Endodermal cell (in vitro differentiated cells): ENCODE data around the gene SLC38A3. TPM values are rescaled to one million over a fixed set of nuclear protein-coding genes. Genes with fewer than 3 reads are reported as not detected.
A peak's percentile ranks its signal among the peaks of the same experiment; 100 is the strongest.

Source experiments
- DNase-seq: peaks from one replicate; pipeline ENCODE4 v3.0.0-alpha.2; 2017
- H3K27ac ChIP-seq: 2 replicates; pipeline ENCODE4 v1.5.1; 2013; ENCODE audit warnings: mild to moderate bottlenecking, low read depth, low read length, moderate library complexity
- H3K27me3 ChIP-seq: 2 replicates; pipeline ENCODE4 v1.6.1; 2013; ENCODE audit warnings: mild to moderate bottlenecking, low read length, moderate library complexity; ENCODE audit not compliant: insufficient read depth, control insufficient read depth, poor library complexity, severe bottlenecking
- H3K36me3 ChIP-seq: 2 replicates; pipeline ENCODE4 v1.7.0; 2013; ENCODE audit warnings: mild to moderate bottlenecking, low read length, moderate library complexity; ENCODE audit not compliant: control insufficient read depth, insufficient read depth
- H3K4me1 ChIP-seq: one replicate; pipeline ENCODE4 v1.7.0; 2013; ENCODE audit warnings: low read length; ENCODE audit not compliant: control insufficient read depth, insufficient read depth
- H3K4me3 ChIP-seq: 2 replicates; pipeline ENCODE4 v1.5.1; 2013; ENCODE audit warnings: mild to moderate bottlenecking, low read length, moderate library complexity
- H3K9ac ChIP-seq: 2 replicates; pipeline ENCODE4 v1.6.1; 2013; ENCODE audit warnings: mild to moderate bottlenecking, low read length, moderate library complexity; ENCODE audit not compliant: poor library complexity, severe bottlenecking; ENCODE audit errors: extremely low read depth
- H3K9me3 ChIP-seq: 2 replicates; pipeline ENCODE4 v1.6.1; 2013; ENCODE audit warnings: mild to moderate bottlenecking, low read length, moderate library complexity; ENCODE audit not compliant: control insufficient read depth
- H3K27ac Mint-ChIP-seq: 2 replicates; pipeline ENCODE4 v1.8.0; 2020; ENCODE audit warnings: mixed read lengths
- H3K27me3 Mint-ChIP-seq: 2 replicates; pipeline ENCODE4 v1.8.0; 2021; ENCODE audit warnings: mild to moderate bottlenecking, mixed read lengths; ENCODE audit not compliant: insufficient read depth
- H3K36me3 Mint-ChIP-seq: 2 replicates; pipeline ENCODE4 v1.8.0; 2020; ENCODE audit warnings: low read depth, mixed read lengths
- H3K4me1 Mint-ChIP-seq: 2 replicates; pipeline ENCODE4 v1.8.0; 2020; ENCODE audit warnings: mixed read lengths
- H3K4me3 Mint-ChIP-seq: 2 replicates; pipeline ENCODE4 v1.8.0; 2020; ENCODE audit warnings: mild to moderate bottlenecking, moderate library complexity, mixed read lengths
- H3K9me3 Mint-ChIP-seq: 2 replicates; pipeline ENCODE4 v1.8.0; 2020; ENCODE audit warnings: mild to moderate bottlenecking, mixed read lengths
- CTCF ChIP-seq: fragments of 200-600 bp; sonication (generic); conservative IDR thresholded peaks from 2 replicates; pipeline ENCODE4 v1.5.0; 2021; ENCODE audit warnings: antibody characterized with exemption, mild to moderate bottlenecking
- WGBS, 2 experiments: methylation state at CpG; one replicate each; pipeline versions ENCODE4 v1.1.5 to v1.1.7; 2013; ENCODE audit warnings: missing lambda C conversion rate in 2 of 2, mixed read lengths in 1 of 2; ENCODE audit not compliant: insufficient coverage in 1 of 2, insufficient read length in 1 of 2; 5-methylcytosine and 5-hydroxymethylcytosine counted together
- total RNA-seq, 2 donors: library from RNA; stranded (reverse); fragmentation: NEBNext Ultra II Directional in 1 of 2; extraction: Animal tissue kit (Norgen Biotek cat#: 25700) in 1 of 2; gene quantifications; 2 replicates in 1 of 2; 3 replicates in 1 of 2; pipeline ENCODE4 v1.2.1, GENCODE V29; 2021

SLC38A3 gene
- total RNA-seq, 2 donors from 2014 or later = 1.5 to 1.9 TPM

DNA sequence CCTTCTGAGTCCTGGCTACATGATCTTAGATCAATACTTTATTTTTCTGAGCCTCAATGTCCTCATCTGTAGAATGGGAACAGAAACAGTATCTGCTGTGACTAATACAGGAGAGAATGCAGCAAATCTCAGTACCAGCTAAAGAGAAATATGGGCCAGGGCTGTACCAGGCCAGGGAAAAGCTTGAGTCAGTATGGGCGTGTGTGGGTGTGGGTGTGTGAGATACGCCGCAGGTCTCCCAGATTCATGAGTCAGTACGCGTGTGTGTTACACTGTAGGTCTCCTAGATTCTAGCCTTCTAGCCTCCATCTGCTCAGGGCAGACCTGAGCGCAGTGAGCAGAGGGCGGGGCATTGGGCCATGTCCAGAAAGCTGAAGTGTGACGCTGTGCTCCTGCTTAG, 46.1 kb downstream of the SLC38A3 start:
- no peaks in the 10 kb centered on the region for H3K9me3 Mint-ChIP-seq
- no peak overlapping the region for H3K4me3 Mint-ChIP-seq
- Histone ChIP-seq H3K27ac (no peak overlapping the region), H3K4me1 (peaks cover 4% of the 10 kb centered on the region), H3K27me3 (no peaks in the 10 kb centered on the region), H3K9me3 (no peaks in the 10 kb centered on the region), H3K9ac (no peak overlapping the region), H3K36me3 (peaks cover 48% of the 10 kb centered on the region), H3K4me3 (no peak overlapping the region)
- DNase-seq = no peak
- H3K27me3 Mint-ChIP-seq = no peaks in the 10 kb centered on the region
- peaks cover 25% of the 10 kb centered on the region for H3K36me3 Mint-ChIP-seq
- peak overlapping the region; percentile 81 for H3K27ac Mint-ChIP-seq
- 97 to 98% methylated on average over 7 to 8 of the region's 8 CpGs for whole genome bisulfite sequencing, 2 experiments
- H3K4me1 Mint-ChIP-seq = peaks cover 14% of the 10 kb centered on the region
- TF ChIP-seq CTCF = no peak

DNA sequence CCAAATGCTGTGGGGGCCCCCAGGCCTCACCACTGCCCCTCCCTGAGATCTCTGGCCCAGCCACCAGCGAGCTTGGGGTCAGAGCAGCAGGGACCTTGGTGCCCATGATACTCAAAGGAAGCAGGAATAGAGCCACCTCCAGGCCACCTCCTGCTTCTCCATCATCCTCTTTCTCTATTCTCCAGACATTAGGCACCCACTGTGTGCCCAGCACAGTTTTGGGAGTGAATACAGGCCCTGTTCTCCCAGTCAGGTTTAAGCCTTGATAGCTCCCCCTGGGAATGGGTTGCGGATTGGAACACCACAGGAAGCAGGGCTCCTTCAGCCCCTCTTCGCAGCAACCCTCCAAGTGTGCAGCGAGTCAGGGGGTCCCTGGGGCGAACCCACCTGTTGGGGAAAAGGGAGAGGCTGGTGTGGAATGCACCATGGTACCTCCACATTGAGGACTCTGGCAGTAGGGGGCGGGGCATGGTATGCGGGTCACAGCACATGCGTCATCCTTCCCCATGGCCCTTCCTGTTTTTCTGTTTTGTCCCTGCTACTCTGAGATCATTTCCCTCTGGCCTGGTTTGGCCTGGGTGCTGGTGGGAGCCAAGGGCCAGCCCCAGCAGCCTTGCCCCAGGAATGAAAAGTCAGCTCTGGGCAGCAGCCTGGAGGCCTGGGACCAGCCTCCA, 49.6 kb downstream of the SLC38A3 start:
- peak; percentile 80 for DNase-seq
- Mint-ChIP-seq H3K27ac (peak overlapping the region; percentile 77), H3K36me3 (peaks cover 49% of the 10 kb centered on the region), H3K9me3 (no peaks in the 10 kb centered on the region), H3K27me3 (no peaks in the 10 kb centered on the region), H3K4me3 (no peak overlapping the region), H3K4me1 (peaks cover 4% of the 10 kb centered on the region)
- Histone ChIP-seq H3K27ac (peak overlapping the region; percentile 38), H3K9ac (no peak overlapping the region), H3K27me3 (no peaks in the 10 kb centered on the region), H3K36me3 (peaks cover 60% of the 10 kb centered on the region), H3K9me3 (no peaks in the 10 kb centered on the region), H3K4me3 (no peak overlapping the region), H3K4me1 (no peaks in the 10 kb centered on the region)
- 92 to 94% methylated on average over 6 to 8 of the region's 8 CpGs for WGBS, 2 experiments
- no peak for TF ChIP-seq CTCF

GRCh38 chr3:50255251-50255615, 50.2 kb downstream of the SLC38A3 start:
- no peaks in the 10 kb centered on the region for H3K27me3 Mint-ChIP-seq
- no peak for DNase-seq
- H3K4me1 Mint-ChIP-seq = peaks cover 4% of the 10 kb centered on the region
- no peak overlapping the region for H3K4me3 Mint-ChIP-seq
- Histone ChIP-seq H3K36me3 (peaks cover 60% of the 10 kb centered on the region), H3K4me3 (no peak overlapping the region), H3K27ac (no peak overlapping the region), H3K9me3 (no peaks in the 10 kb centered on the region), H3K4me1 (no peaks in the 10 kb centered on the region), H3K9ac (no peak overlapping the region), H3K27me3 (no peaks in the 10 kb centered on the region)
- no peak for TF ChIP-seq CTCF
- WGBS, 2 experiments = 96 to 100% methylated on average over 3 to 9 of the region's 9 CpGs
- peaks cover 48% of the 10 kb centered on the region for H3K36me3 Mint-ChIP-seq
- no peaks in the 10 kb centered on the region for H3K9me3 Mint-ChIP-seq
- peak overlapping the region; percentile 77 for H3K27ac Mint-ChIP-seq
